K562 (cell line): Measurements from ENCODE around the gene HYAL1. TPM values are rescaled to one million over a fixed set of nuclear protein-coding genes. Genes with fewer than 3 reads are reported as not detected.
A peak's percentile ranks its signal among the peaks of the same experiment; 100 is the strongest.

Experiments used
- ATAC-seq: fragments of 200-7000 bp; cut with Tn5 transposase; 3 replicates; pipeline ENCODE4 v1.9.1; 2020; ENCODE audit warnings: moderate library complexity
- BruUV-seq: library from RNA; stranded (reverse); fragments of 400-500 nt; replicated peaks from 2 replicates; lab custom pipeline; 2021; lab: Mats Ljungman, UMichigan
- CTCF ChIA-PET: fragments of 300-600 bp; formaldehyde crosslinking; extraction: SDS; loops from one replicate; lab custom pipeline; 2021; ENCODE audit warnings: low intra/inter-chr PET ratio; lab: Yijun Ruan, JAX
- POLR2A ChIA-PET: fragments of 300-600, 350-650 bp; sonication (Branson Sonifier 250); formaldehyde crosslinking; extraction: SDS; loops from one replicate; lab custom pipeline; 2021; ENCODE audit warnings: antibody characterized with exemption, inconsistent platforms; lab: Yijun Ruan, JAX
- DNase-seq, 4 experiments: peaks; one replicate each; pipeline versions ENCODE4 v3.0.0 to v3.0.0-alpha.2; 2011 to 2018; ENCODE audit warnings: low spot score in 3 of 4, mixed read lengths in 3 of 4; ENCODE audit errors: extremely low read depth in 1 of 4
- FAIRE-seq: peaks from 2 replicates; lab custom pipeline; 2011; peaks lifted over from hg19 to GRCh38; lab: Jason Lieb, UNC
- H2AFZ ChIP-seq: 2 replicates; pipeline ENCODE4 v1.6.0; 2011; ENCODE audit warnings: low read depth, low read length, control low read depth, inconsistent platforms
- H3K27ac ChIP-seq: fragments of 200-600 bp; 3 replicates; pipeline ENCODE4 v1.8.0; 2011; ENCODE audit warnings: low read depth, mild to moderate bottlenecking, control low read depth, inconsistent platforms, low read length, moderate library complexity, mixed read lengths; ENCODE audit errors: extremely low read depth
- H3K27me3 ChIP-seq, 2 experiments: fragments of 300-600 bp in 1 of 2; 2 replicates in 1 of 2; 3 replicates in 1 of 2; pipeline versions ENCODE4 v1.6.0 to v1.8.0; 2011; ENCODE audit warnings: inconsistent platforms in 2 of 2, low read length in 2 of 2, mild to moderate bottlenecking in 1 of 2, mixed read lengths in 1 of 2, moderate library complexity in 1 of 2; ENCODE audit not compliant: control insufficient read depth in 2 of 2, insufficient read depth in 2 of 2
- H3K36me3 ChIP-seq: fragments of 300-600 bp; 3 replicates; pipeline ENCODE4 v1.8.0; 2011; ENCODE audit warnings: mild to moderate bottlenecking, low read length, inconsistent platforms; ENCODE audit not compliant: control insufficient read depth, insufficient read depth
- H3K4me1 ChIP-seq, 2 experiments: fragments of 200-600 bp in 1 of 2; replicated peaks in 1 of 2; 2 replicates in 1 of 2; 3 replicates in 1 of 2; pipeline versions ENCODE4 v1.5.1 to v1.8.0; 2011; ENCODE audit warnings: inconsistent platforms in 2 of 2, low read length in 2 of 2, mild to moderate bottlenecking in 1 of 2, mixed read lengths in 1 of 2, moderate library complexity in 1 of 2; ENCODE audit not compliant: control insufficient read depth in 2 of 2, insufficient read depth in 2 of 2
- H3K4me2 ChIP-seq: 2 replicates; pipeline ENCODE4 v1.6.1; 2011; ENCODE audit warnings: low read length, control low read depth, inconsistent platforms, mixed read lengths; ENCODE audit not compliant: insufficient read depth
- H3K4me3 ChIP-seq: fragments of 200-600 bp; sonication (generic), shearing (Covaris generic); 2 replicates; pipeline ENCODE4 v1.5.1; 2016; ENCODE audit warnings: control low read depth, inconsistent platforms
- H3K79me2 ChIP-seq: fragments of 200-600 bp; 3 replicates; pipeline ENCODE4 v1.8.0; 2011; ENCODE audit warnings: low read length, inconsistent platforms; ENCODE audit not compliant: control insufficient read depth, insufficient read depth
- H3K9ac ChIP-seq, 2 experiments: 2 replicates each; pipeline versions ENCODE4 v1.6.0 to v1.6.1; 2011; ENCODE audit warnings: low read depth in 2 of 2, low read length in 2 of 2, control low read depth in 1 of 2, inconsistent platforms in 1 of 2, mild to moderate bottlenecking in 1 of 2, mixed read lengths in 1 of 2; ENCODE audit not compliant: insufficient read depth in 1 of 2
- H3K9me1 ChIP-seq: one replicate; pipeline ENCODE4 v1.6.0; 2011; ENCODE audit warnings: inconsistent platforms, mild to moderate bottlenecking, low read length, moderate library complexity; ENCODE audit not compliant: control insufficient read depth, insufficient read depth
- H3K9me3 ChIP-seq: replicated peaks from 2 replicates; pipeline ENCODE4 v1.5.1; 2011; ENCODE audit warnings: low read depth, low read length, inconsistent platforms; ENCODE audit not compliant: control insufficient read depth, insufficient read depth
- H4K20me1 ChIP-seq: replicated peaks from 2 replicates; pipeline ENCODE4 v1.6.1; 2011; ENCODE audit warnings: low read length, inconsistent platforms, mixed read lengths; ENCODE audit not compliant: control insufficient read depth, insufficient read depth
- BACH1 ChIP-seq: fragments of 200-800 bp; sonication (Bioruptor generic); IDR thresholded peaks from 2 replicates; pipeline ENCODE4 v1.6.1; 2016; ENCODE audit warnings: missing genetic modification characterization, missing compliant biosample characterization
- CCNT2 ChIP-seq: IDR thresholded peaks from 2 replicates; pipeline ENCODE4 v1.6.1; 2011; ENCODE audit warnings: borderline replicate concordance, low read depth, mild to moderate bottlenecking, moderate library complexity, mixed read lengths, low read length; ENCODE audit not compliant: insufficient read length; ENCODE audit errors: extremely low read depth
- ESRRA ChIP-seq: fragments of 450-650 bp; IDR thresholded peaks from 2 replicates; pipeline ENCODE4 v1.6.1; 2014; ENCODE audit warnings: low read depth, mild to moderate bottlenecking, moderate library complexity, borderline replicate concordance
- NR3C1 ChIP-seq: sonication (generic); formaldehyde crosslinking; IDR thresholded peaks from 2 replicates; pipeline ENCODE4 v1.8.1; 2022; ENCODE audit warnings: missing genetic modification reagents
- TGIF2 ChIP-seq: sonication (generic); formaldehyde crosslinking; IDR thresholded peaks from 2 replicates; pipeline ENCODE4 v1.8.1; 2022; ENCODE audit warnings: mild to moderate bottlenecking, missing genetic modification reagents, moderate library complexity
- ZBED1 ChIP-seq: IDR thresholded peaks from 2 replicates; pipeline ENCODE4 v1.6.1; 2014
- ZNF507 ChIP-seq: conservative IDR thresholded peaks from 2 replicates; pipeline ENCODE4 v1.6.1; 2017; ENCODE audit warnings: missing genetic modification characterization, missing compliant biosample characterization
- ZNF583 ChIP-seq: fragments of 250-450 bp; sonication (Bioruptor Pico); IDR thresholded peaks from 2 replicates; pipeline ENCODE4 v1.4.0; 2020
- whole genome bisulfite sequencing: fragments of 100-300 bp; shearing (Covaris generic); methylation state at CpG from one replicate; pipeline ENCODE4 v1.1.6; 2016; ENCODE audit warnings: low coverage, mixed read lengths; ENCODE audit not compliant: insufficient coverage; ENCODE audit errors: missing lambda C conversion rate; 5-methylcytosine and 5-hydroxymethylcytosine counted together
- in situ Hi-C: fragments of 300-500 bp; cut with MboI; formaldehyde crosslinking; loops from 4 replicates; pipeline ENCODE4 v1.15.0; 2018; ENCODE audit warnings: inconsistent platforms, mixed read lengths
- intact Hi-C: fragments of 100-400 bp; cut with micrococcal nuclease; formaldehyde crosslinking; loops from 2 replicates; pipeline ENCODE4 v1.14.2; 2022
- polyA plus RNA-seq, 8 experiments: library from polyadenylated mRNA; depleted of rRNA in 4 of 8; stranded (reverse) in 5 of 8; unstranded in 3 of 8; fragments of >200 nt; fragmentation: Nextera tagmentation in 2 of 8; fragmentation: Illumina TruSeq in 1 of 8; extraction: Ambion mirVana in 2 of 8; extraction: Trizol in 1 of 8; gene quantifications; 2 replicates each; pipeline versions ENCODE4 v1.2.1 to v1.2.3, GENCODE V29; 2011 to 2014; ENCODE audit warnings: inconsistent platforms in 1 of 8, missing spikeins in 1 of 8
- total RNA-seq, 7 experiments: library from RNA; depleted of rRNA in 6 of 7; stranded (reverse); fragments of >200 nt in 6 of 7; fragmentation: Illumina TruSeq in 2 of 7; extraction: Trizol in 2 of 7; gene quantifications; 2 replicates each; pipeline versions ENCODE4 v1.2.1 to v1.2.3, GENCODE V29; 2011 to 2021; ENCODE audit warnings: low replicate concordance in 1 of 7
- TF ChIP-seq, protein P1 (sequence below): IDR thresholded peaks from 3 replicates; pipeline ENCODE4 v1.6.1; 2011; ENCODE audit warnings: borderline replicate concordance, mild to moderate bottlenecking; ENCODE audit not compliant: insufficient read length, insufficient read depth
- TF ChIP-seq, protein P2 (sequence below): fragments of 450-650 bp; IDR thresholded peaks from 2 replicates; pipeline ENCODE4 v1.6.1; 2017; ENCODE audit warnings: mild to moderate bottlenecking, moderate library complexity
- TF ChIP-seq, protein P3 (sequence below): fragments of 450-650 bp; formaldehyde crosslinking; IDR thresholded peaks from 2 replicates; pipeline ENCODE4 v1.4.0; 2020; ENCODE audit warnings: mild to moderate bottlenecking, moderate library complexity
- TF ChIP-seq, protein P4 (sequence below): sonication (generic); formaldehyde crosslinking; IDR thresholded peaks from 2 replicates; pipeline ENCODE4 v1.8.0; 2023; ENCODE audit warnings: mild to moderate bottlenecking, missing genetic modification reagents
- TF ChIP-seq, protein P5 (sequence below): fragments of 250-450 bp; sonication (Bioruptor Pico); IDR thresholded peaks from 2 replicates; pipeline ENCODE4 v1.8.0; 2022; ENCODE audit warnings: moderate library complexity, mild to moderate bottlenecking, inconsistent platforms
- TF ChIP-seq, protein P6 (sequence below): fragments of 450-650 bp; IDR thresholded peaks from 2 replicates; pipeline ENCODE4 v1.6.1; 2016; ENCODE audit warnings: low read depth, mild to moderate bottlenecking, moderate library complexity

The HYAL1 gene
- total and polyA plus RNA-seq, 9 of the 15 experiments (the other 6 are each of a cell fraction or from before 2014, with no cell fraction given), result 1.4 to 8.5 (median 4.7) TPM

DNA sequence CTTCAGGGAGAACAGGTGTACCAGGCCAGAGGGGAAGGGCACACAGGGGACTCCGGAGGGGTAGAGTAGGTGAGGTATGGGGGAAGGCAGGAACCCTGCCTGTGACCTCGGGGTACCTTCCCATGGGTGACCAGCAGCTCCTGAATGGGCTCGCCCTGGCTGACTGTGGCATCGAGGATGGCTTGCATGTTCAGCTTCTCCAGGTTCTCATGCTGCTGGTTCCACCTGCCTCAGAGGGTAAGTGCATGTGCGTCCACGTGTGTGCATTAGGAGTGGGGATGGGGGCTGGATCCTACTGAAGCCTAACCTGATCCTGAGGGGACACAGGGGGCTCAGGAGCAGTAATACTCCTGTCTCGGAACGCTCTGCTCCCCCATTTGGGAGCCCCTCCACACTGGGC, 41.6 kb upstream of the HYAL1 start:
- DNase-seq (no peak), FAIRE-seq (no peak), ATAC-seq (no peak)
- H3K36me3 ChIP-seq, result peaks cover 19% of the 10 kb centered on the region; the same call in 2 of the 3 replicates
- no peaks in the 10 kb centered on the region for H3K27me3 ChIP-seq
- H2AFZ ChIP-seq, result no peak overlapping the region
- peak overlapping the region in 1 of 2 experiments; percentile 70; a peak in 1 of 4 replicates for H3K9ac ChIP-seq
- H3K27ac ChIP-seq, result no peak overlapping the region
- H4K20me1 ChIP-seq, result no peaks in the 10 kb centered on the region
- peaks cover 3% of the 10 kb centered on the region for H3K9me1 ChIP-seq
- CTCF ChIA-PET, result interaction anchor here (0.7 kb wide), 1 partner anchor 231 kb away, joined by 3 read pairs; no protein-coding TSS in a partner anchor
- 89% methylated on average over 6 of the region's 8 CpGs for WGBS
- in situ Hi-C loops (no loop called here), intact Hi-C loops (loop anchor here (5.0 kb wide), 1 partner anchor 197 kb away; no protein-coding TSS in a partner anchor)
- no peak overlapping the region for H3K4me2 ChIP-seq
- no TSS peak for BruUV-seq
- peaks cover 19% of the 10 kb centered on the region for H3K79me2 ChIP-seq
- POLR2A ChIA-PET, result interaction anchor here (0.6 to 0.7 kb wide), 2 partner anchors 116 to 255 kb away, joined by 3 read pairs; no protein-coding TSS in a partner anchor
- H3K9me3 ChIP-seq, result no peaks in the 10 kb centered on the region; the same call in 1 of the 2 replicates
- peaks cover 18 to 54% of the 10 kb centered on the region in 2 experiments; a peak in 4 of 5 replicates for H3K4me1 ChIP-seq
- no peak overlapping the region for H3K4me3 ChIP-seq
- TF ChIP-seq, protein P1, sequence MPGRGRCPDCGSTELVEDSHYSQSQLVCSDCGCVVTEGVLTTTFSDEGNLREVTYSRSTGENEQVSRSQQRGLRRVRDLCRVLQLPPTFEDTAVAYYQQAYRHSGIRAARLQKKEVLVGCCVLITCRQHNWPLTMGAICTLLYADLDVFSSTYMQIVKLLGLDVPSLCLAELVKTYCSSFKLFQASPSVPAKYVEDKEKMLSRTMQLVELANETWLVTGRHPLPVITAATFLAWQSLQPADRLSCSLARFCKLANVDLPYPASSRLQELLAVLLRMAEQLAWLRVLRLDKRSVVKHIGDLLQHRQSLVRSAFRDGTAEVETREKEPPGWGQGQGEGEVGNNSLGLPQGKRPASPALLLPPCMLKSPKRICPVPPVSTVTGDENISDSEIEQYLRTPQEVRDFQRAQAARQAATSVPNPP, result no peak
- TF ChIP-seq, protein P2, sequence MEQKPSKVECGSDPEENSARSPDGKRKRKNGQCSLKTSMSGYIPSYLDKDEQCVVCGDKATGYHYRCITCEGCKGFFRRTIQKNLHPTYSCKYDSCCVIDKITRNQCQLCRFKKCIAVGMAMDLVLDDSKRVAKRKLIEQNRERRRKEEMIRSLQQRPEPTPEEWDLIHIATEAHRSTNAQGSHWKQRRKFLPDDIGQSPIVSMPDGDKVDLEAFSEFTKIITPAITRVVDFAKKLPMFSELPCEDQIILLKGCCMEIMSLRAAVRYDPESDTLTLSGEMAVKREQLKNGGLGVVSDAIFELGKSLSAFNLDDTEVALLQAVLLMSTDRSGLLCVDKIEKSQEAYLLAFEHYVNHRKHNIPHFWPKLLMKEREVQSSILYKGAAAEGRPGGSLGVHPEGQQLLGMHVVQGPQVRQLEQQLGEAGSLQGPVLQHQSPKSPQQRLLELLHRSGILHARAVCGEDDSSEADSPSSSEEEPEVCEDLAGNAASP, result no peak
- TF ChIP-seq, protein P3, sequence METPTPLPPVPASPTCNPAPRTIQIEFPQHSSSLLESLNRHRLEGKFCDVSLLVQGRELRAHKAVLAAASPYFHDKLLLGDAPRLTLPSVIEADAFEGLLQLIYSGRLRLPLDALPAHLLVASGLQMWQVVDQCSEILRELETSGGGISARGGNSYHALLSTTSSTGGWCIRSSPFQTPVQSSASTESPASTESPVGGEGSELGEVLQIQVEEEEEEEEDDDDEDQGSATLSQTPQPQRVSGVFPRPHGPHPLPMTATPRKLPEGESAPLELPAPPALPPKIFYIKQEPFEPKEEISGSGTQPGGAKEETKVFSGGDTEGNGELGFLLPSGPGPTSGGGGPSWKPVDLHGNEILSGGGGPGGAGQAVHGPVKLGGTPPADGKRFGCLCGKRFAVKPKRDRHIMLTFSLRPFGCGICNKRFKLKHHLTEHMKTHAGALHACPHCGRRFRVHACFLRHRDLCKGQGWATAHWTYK (CRISPR knock-in tag), result no peak
- TF ChIP-seq NR3C1 (CRISPR knock-in tag) (no peak), BACH1 (tag) (no peak), ZNF583 (CRISPR knock-in tag) (no peak), ESRRA (no peak), ZNF507 (tag) (no peak), CCNT2 (no peak), TGIF2 (CRISPR knock-in tag) (no peak), ZBED1 (no peak)
- TF ChIP-seq, protein P4, sequence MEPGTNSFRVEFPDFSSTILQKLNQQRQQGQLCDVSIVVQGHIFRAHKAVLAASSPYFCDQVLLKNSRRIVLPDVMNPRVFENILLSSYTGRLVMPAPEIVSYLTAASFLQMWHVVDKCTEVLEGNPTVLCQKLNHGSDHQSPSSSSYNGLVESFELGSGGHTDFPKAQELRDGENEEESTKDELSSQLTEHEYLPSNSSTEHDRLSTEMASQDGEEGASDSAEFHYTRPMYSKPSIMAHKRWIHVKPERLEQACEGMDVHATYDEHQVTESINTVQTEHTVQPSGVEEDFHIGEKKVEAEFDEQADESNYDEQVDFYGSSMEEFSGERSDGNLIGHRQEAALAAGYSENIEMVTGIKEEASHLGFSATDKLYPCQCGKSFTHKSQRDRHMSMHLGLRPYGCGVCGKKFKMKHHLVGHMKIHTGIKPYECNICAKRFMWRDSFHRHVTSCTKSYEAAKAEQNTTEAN (CRISPR knock-in tag), result no peak
- TF ChIP-seq, protein P5, sequence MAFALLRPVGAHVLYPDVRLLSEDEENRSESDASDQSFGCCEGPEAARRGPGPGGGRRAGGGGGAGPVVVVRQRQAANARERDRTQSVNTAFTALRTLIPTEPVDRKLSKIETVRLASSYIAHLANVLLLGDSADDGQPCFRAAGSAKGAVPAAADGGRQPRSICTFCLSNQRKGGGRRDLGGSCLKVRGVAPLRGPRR, result no peak
- TF ChIP-seq, protein P6, sequence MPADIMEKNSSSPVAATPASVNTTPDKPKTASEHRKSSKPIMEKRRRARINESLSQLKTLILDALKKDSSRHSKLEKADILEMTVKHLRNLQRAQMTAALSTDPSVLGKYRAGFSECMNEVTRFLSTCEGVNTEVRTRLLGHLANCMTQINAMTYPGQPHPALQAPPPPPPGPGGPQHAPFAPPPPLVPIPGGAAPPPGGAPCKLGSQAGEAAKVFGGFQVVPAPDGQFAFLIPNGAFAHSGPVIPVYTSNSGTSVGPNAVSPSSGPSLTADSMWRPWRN, result no peak
- TF ChIP-seq, all 486 proteins: peak for 0
